PFSK-1 (cell line): ENCODE measurements around the gene SPECC1.

Experiments used
- FOXP2 ChIP-seq: optimal IDR thresholded peaks from 2 replicates; pipeline ENCODE3; 2011; ENCODE audit warnings: borderline replicate concordance, control low read depth, inconsistent platforms; ENCODE audit not compliant: insufficient read depth; ENCODE audit errors: extremely low read length, extremely low read depth
- POLR2AphosphoS5 ChIP-seq: IDR thresholded peaks from 2 replicates; pipeline ENCODE4 v1.6.1; 2012; ENCODE audit warnings: low read depth, mild to moderate bottlenecking, control low read depth, low read length, moderate library complexity
- REST ChIP-seq, 2 experiments: IDR thresholded peaks; 2 replicates each; pipeline versions ENCODE4 v1.6.1 to v1.8.0; 2011 to 2012; ENCODE audit warnings: low read depth in 2 of 2, low read length in 2 of 2, control low read depth in 1 of 2, inconsistent platforms in 1 of 2, mild to moderate bottlenecking in 1 of 2, moderate library complexity in 1 of 2; ENCODE audit not compliant: insufficient read depth in 1 of 2
- SIN3A ChIP-seq: IDR thresholded peaks from 2 replicates; pipeline ENCODE4 v1.6.1; 2012; ENCODE audit warnings: mild to moderate bottlenecking, low read length, moderate library complexity, borderline replicate concordance; ENCODE audit not compliant: insufficient read depth
- TAF1 ChIP-seq: IDR thresholded peaks from 2 replicates; pipeline ENCODE4 v1.6.1; 2012; ENCODE audit warnings: low read length, control low read depth, borderline replicate concordance; ENCODE audit not compliant: insufficient read depth

SPECC1 gene

GRCh38 chr17:20040216-20040615 is 31.1 kb downstream of the SPECC1 start:
- no peak for TF ChIP-seq POLR2AphosphoS5

GRCh38 chr17:20043021-20043420 is 33.9 kb downstream of the SPECC1 start:
- TF ChIP-seq TAF1 (no peak), POLR2AphosphoS5 (no peak), FOXP2 (no peak), REST (IDR thresholded peaks at IDR 0.05; ENCODE audit: insufficient read depth in 1 of 2, low read depth in 2 of 2, low read length in 2 of 2) (no peak), SIN3A (no peak)

- no peak for TF ChIP-seq SIN3A
- TF ChIP-seq POLR2AphosphoS5, result no peak
- no peak for TF ChIP-seq FOXP2
- TF ChIP-seq TAF1, result no peak
- no peak for TF ChIP-seq REST (IDR thresholded peaks at IDR 0.05; ENCODE audit: insufficient read depth in 1 of 2, low read depth in 2 of 2, low read length in 2 of 2)
Measured at GRCh38 chr17:20045476-20045875, 36.3 kb downstream of the SPECC1 start.

GRCh38 chr17:20046629-20047028 is 37.5 kb downstream of the SPECC1 start:
- TF ChIP-seq POLR2AphosphoS5 (no peak), FOXP2 (no peak), SIN3A (no peak), REST (IDR thresholded peaks at IDR 0.05; ENCODE audit: insufficient read depth in 1 of 2, low read depth in 2 of 2, low read length in 2 of 2) (no peak), TAF1 (no peak)

GRCh38 chr17:20051624-20052023 is 42.5 kb downstream of the SPECC1 start:
- TF ChIP-seq SIN3A (no peak), FOXP2 (no peak), REST (IDR thresholded peaks at IDR 0.05; ENCODE audit: insufficient read depth in 1 of 2, low read depth in 2 of 2, low read length in 2 of 2) (no peak), POLR2AphosphoS5 (no peak), TAF1 (no peak)
